GM18951 (cell line): ENCODE measurements around the gene CLCN7.
"Not testable (repeated sequence)": the region's sequence is repeated elsewhere in the genome, so short reads cannot be mapped to it uniquely, and the experiment has no call there.

ENCODE experiments used
- POLR2A ChIP-seq: IDR thresholded peaks from 4 replicates; pipeline ENCODE4 v1.6.1; 2011; ENCODE audit warnings: mild to moderate bottlenecking; ENCODE audit not compliant: insufficient read length, insufficient read depth; ENCODE audit errors: extremely low read depth
- in situ Hi-C: fragments of 300-500 bp; cut with MboI; formaldehyde crosslinking; loops from one replicate; pipeline ENCODE4 v1.12.0; 2022; ENCODE audit warnings: low sequenced_read_pairs, mixed read lengths, inconsistent platforms; ENCODE audit not compliant: unreplicated experiment

The CLCN7 gene

GRCh38 chr16:1487395-1488053 is 12.7 kb upstream of the CLCN7 start:
- in situ Hi-C loops = no loop called here
- no peak for TF ChIP-seq POLR2A

- in situ Hi-C loops = no loop called here
Measured at GRCh38 chr16:1486551-1487390, 11.9 kb upstream of the CLCN7 start.

GRCh38 chr16:1485847-1486496 is 11.1 kb upstream of the CLCN7 start:
- in situ Hi-C loops = no loop called here
- TF ChIP-seq POLR2A = no peak

More at GRCh38 chr16:1486551-1487390, 11.9 kb upstream of the CLCN7 start:
- TF ChIP-seq POLR2A = no peak

GRCh38 chr16:1481906-1482835 is 7.3 kb upstream of the CLCN7 start:
- no peak for TF ChIP-seq POLR2A
- in situ Hi-C loops = no loop called here

GRCh38 chr16:1478937-1479336 is 4.1 kb upstream of the CLCN7 start:
- in situ Hi-C loops = not testable (repeated sequence)

- no peak for TF ChIP-seq POLR2A
- in situ Hi-C loops = no loop called here
Measured at GRCh38 chr16:1477033-1477432, 2.2 kb upstream of the CLCN7 start.

GRCh38 chr16:1475552-1476114 is 805 bp upstream of the CLCN7 start:
- in situ Hi-C loops = no loop called here
- TF ChIP-seq POLR2A = no peak

GRCh38 chr16:1474082-1474795 is 589 bp downstream of the CLCN7 start:
- in situ Hi-C loops = no loop called here
- no peak for TF ChIP-seq POLR2A

GRCh38 chr16:1472974-1473373 is 1.9 kb downstream of the CLCN7 start:
- in situ Hi-C loops = no loop called here
- no peak for TF ChIP-seq POLR2A

GRCh38 chr16:1471569-1472194 is 3.1 kb downstream of the CLCN7 start:
- in situ Hi-C loops = no loop called here
- no peak for TF ChIP-seq POLR2A

- no peak for TF ChIP-seq POLR2A
- in situ Hi-C loops = no loop called here
Measured at GRCh38 chr16:1470481-1471251, 4.2 kb downstream of the CLCN7 start.
